ENCODE results near the gene KCNMA1.

- TF ChIP-seq POLR2A (IDR thresholded peaks at IDR 0.05; ENCODE audit: low read depth) (no peak), EP300 (IDR thresholded peaks at IDR 0.05) (no peak), CTCF (IDR thresholded peaks at IDR 0.05) (no peak), POLR2AphosphoS5 (IDR thresholded peaks at IDR 0.05) (no peak)
Observed at GRCh38 chr10:76839276-76839675, 798.3 kb downstream of the KCNMA1 start.
